IMR-90 (cell line): Measurements from ENCODE around the gene KRTAP10-3. TPM values are rescaled to one million over a fixed set of nuclear protein-coding genes. Genes with fewer than 3 reads are reported as not detected.

ENCODE experiments used
- ATAC-seq: fragments of 200-7000 bp; cut with Tn5 transposase; 2 replicates; pipeline ENCODE4 v1.9.1; 2020; ENCODE audit warnings: low read depth, mild to moderate bottlenecking, moderate library complexity
- BruUV-seq: library from RNA; stranded (reverse); fragments of 400-500 nt; replicated peaks from 2 replicates; lab custom pipeline; 2021; lab: Mats Ljungman, UMichigan
- CTCF ChIA-PET: fragments of 300-600 bp; formaldehyde crosslinking; extraction: SDS; loops from one replicate; lab custom pipeline; 2021; ENCODE audit warnings: antibody characterized with exemption; lab: Yijun Ruan, JAX
- POLR2A ChIA-PET: fragments of 300-600 bp; sonication (Branson Sonifier 250); formaldehyde crosslinking; loops from one replicate; lab custom pipeline; 2022; ENCODE audit warnings: antibody characterized with exemption; ENCODE audit not compliant: unreplicated experiment; lab: Charles Lee
- DNase-seq: peaks from one replicate; pipeline ENCODE4 v3.0.0; 2013
- H2AFZ ChIP-seq: replicated peaks from 2 replicates; pipeline ENCODE3; 2013; ENCODE audit warnings: low read length, mild to moderate bottlenecking; ENCODE audit not compliant: poor library complexity
- H2AK5ac ChIP-seq: 2 replicates; pipeline ENCODE4 v1.6.1; 2013; ENCODE audit warnings: low read depth, low read length, inconsistent platforms
- H2AK9ac ChIP-seq: replicated peaks from 2 replicates; pipeline ENCODE3; 2013; ENCODE audit warnings: mild to moderate bottlenecking, low read depth, low read length, moderate library complexity; ENCODE audit not compliant: poor library complexity
- H2BK120ac ChIP-seq: 2 replicates; pipeline ENCODE4 v1.6.1; 2013; ENCODE audit warnings: low read depth, low read length, inconsistent platforms
- H2BK15ac ChIP-seq: 3 replicates; pipeline ENCODE4 v1.6.1; 2013; ENCODE audit warnings: low read depth, low read length, inconsistent platforms
- H2BK20ac ChIP-seq: 2 replicates; pipeline ENCODE4 v1.6.1; 2013; ENCODE audit warnings: low read depth, mild to moderate bottlenecking, inconsistent platforms, low read length, moderate library complexity
- H2BK5ac ChIP-seq: 2 replicates; pipeline ENCODE4 v1.6.1; 2013; ENCODE audit warnings: mild to moderate bottlenecking, low read depth, low read length, inconsistent platforms; ENCODE audit not compliant: poor library complexity, severe bottlenecking
- H3K14ac ChIP-seq: replicated peaks from 2 replicates; pipeline ENCODE4 v1.6.1; 2013; ENCODE audit warnings: low read depth, low read length, inconsistent platforms
- H3K18ac ChIP-seq: 2 replicates; pipeline ENCODE4 v1.6.1; 2013; ENCODE audit warnings: low read depth, low read length, control low read depth
- H3K23ac ChIP-seq: 2 replicates; pipeline ENCODE4 v1.6.1; 2013; ENCODE audit warnings: low read depth, low read length, inconsistent platforms
- H3K27ac ChIP-seq: 2 replicates; pipeline ENCODE4 v1.5.1; 2013; ENCODE audit warnings: mild to moderate bottlenecking, control low read depth, low read length; ENCODE audit not compliant: insufficient read depth
- H3K27me3 ChIP-seq: 2 replicates; pipeline ENCODE4 v1.6.1; 2013; ENCODE audit warnings: low read length; ENCODE audit not compliant: control insufficient read depth, insufficient read depth
- H3K36me3 ChIP-seq: 2 replicates; pipeline ENCODE4 v1.6.1; 2013; ENCODE audit warnings: low read length, mixed read lengths; ENCODE audit not compliant: control insufficient read depth, insufficient read depth
- H3K4ac ChIP-seq: 2 replicates; pipeline ENCODE4 v1.6.1; 2013; ENCODE audit warnings: low read depth, low read length, inconsistent platforms
- H3K4me1 ChIP-seq: 2 replicates; pipeline ENCODE4 v1.6.1; 2013; ENCODE audit warnings: low read length, mixed read lengths; ENCODE audit not compliant: control insufficient read depth, insufficient read depth
- H3K4me2 ChIP-seq: 2 replicates; pipeline ENCODE4 v1.6.1; 2013; ENCODE audit warnings: low read depth, mild to moderate bottlenecking, control low read depth, low read length, moderate library complexity
- H3K4me3 ChIP-seq: 2 replicates; pipeline ENCODE4 v1.5.1; 2013; ENCODE audit warnings: low read depth, mild to moderate bottlenecking, control low read depth, low read length, moderate library complexity; ENCODE audit not compliant: insufficient read depth
- H3K56ac ChIP-seq: 2 replicates; pipeline ENCODE4 v1.6.1; 2013; ENCODE audit warnings: low read length, inconsistent platforms; ENCODE audit not compliant: insufficient read depth; ENCODE audit errors: extremely low read depth
- H3K79me1 ChIP-seq, 2 experiments: 2 replicates each; pipeline ENCODE4 v1.6.1; 2013; ENCODE audit warnings: low read length in 2 of 2, inconsistent platforms in 1 of 2, low read depth in 1 of 2
- H3K9ac ChIP-seq: 2 replicates; pipeline ENCODE4 v1.6.1; 2013; ENCODE audit warnings: low read depth, low read length, control low read depth
- H3K9me1 ChIP-seq: 2 replicates; pipeline ENCODE4 v1.6.1; 2013; ENCODE audit warnings: low read length, inconsistent platforms; ENCODE audit not compliant: insufficient read depth
- H3K9me3 ChIP-seq: 2 replicates; pipeline ENCODE4 v1.6.1; 2013; ENCODE audit warnings: low read length; ENCODE audit not compliant: control insufficient read depth, insufficient read depth
- H4K20me1 ChIP-seq: 2 replicates; pipeline ENCODE4 v1.6.1; 2013; ENCODE audit warnings: low read length, inconsistent platforms; ENCODE audit not compliant: insufficient read depth
- H4K5ac ChIP-seq: 2 replicates; pipeline ENCODE4 v1.6.1; 2013; ENCODE audit warnings: mild to moderate bottlenecking, low read depth, low read length, control low read depth
- H4K8ac ChIP-seq, 2 experiments: 2 replicates each; pipeline ENCODE4 v1.6.1; 2013; ENCODE audit warnings: low read depth in 2 of 2, low read length in 2 of 2, control low read depth in 1 of 2, inconsistent platforms in 1 of 2
- H4K91ac ChIP-seq: 2 replicates; pipeline ENCODE4 v1.6.1; 2013; ENCODE audit warnings: low read depth, low read length, inconsistent platforms; ENCODE audit not compliant: insufficient read depth
- BHLHE40 ChIP-seq: fragments of 150-350 bp; IDR thresholded peaks from 2 replicates; pipeline ENCODE4 v1.6.1; 2016; ENCODE audit warnings: mild to moderate bottlenecking, low read depth, low read length
- CEBPB ChIP-seq: IDR thresholded peaks from 2 replicates; pipeline ENCODE4 v1.6.1; 2012; ENCODE audit warnings: low read depth, low read length, improper control_type of control experiment
- CHD1 ChIP-seq: IDR thresholded peaks from 2 replicates; pipeline ENCODE4 v1.6.1; 2012; ENCODE audit warnings: low read depth, low read length, improper control_type of control experiment
- CTCF ChIP-seq: conservative IDR thresholded peaks from 2 replicates; pipeline ENCODE4 v1.5.1; 2012; ENCODE audit warnings: mild to moderate bottlenecking, low read depth, low read length, improper control_type of control experiment
- ELK1 ChIP-seq: fragments of 150-350 bp; IDR thresholded peaks from 2 replicates; pipeline ENCODE4 v1.6.1; 2016; ENCODE audit warnings: low read depth, mild to moderate bottlenecking, low read length, moderate library complexity, borderline replicate concordance
- FOS ChIP-seq: fragments of 150-350 bp; IDR thresholded peaks from 2 replicates; pipeline ENCODE4 v1.6.1; 2016; ENCODE audit warnings: low read depth, low read length
- MAFK ChIP-seq: IDR thresholded peaks from 2 replicates; pipeline ENCODE4 v1.6.1; 2012; ENCODE audit warnings: low read depth, low read length, improper control_type of control experiment
- MAZ ChIP-seq: IDR thresholded peaks from 2 replicates; pipeline ENCODE4 v1.6.1; 2012; ENCODE audit warnings: low read depth, mild to moderate bottlenecking, low read length, improper control_type of control experiment, moderate library complexity, borderline replicate concordance
- MXI1 ChIP-seq: IDR thresholded peaks from 2 replicates; pipeline ENCODE4 v1.6.1; 2012; ENCODE audit warnings: low read depth, mild to moderate bottlenecking, low read length, moderate library complexity, borderline replicate concordance
- NFE2L2 ChIP-seq: fragments of 150-350 bp; IDR thresholded peaks from 2 replicates; pipeline ENCODE4 v1.6.1; 2016; ENCODE audit warnings: low read depth, mild to moderate bottlenecking, low read length
- RAD21 ChIP-seq: IDR thresholded peaks from 2 replicates; pipeline ENCODE4 v1.6.1; 2012; ENCODE audit warnings: low read length, improper control_type of control experiment
- RCOR1 ChIP-seq: IDR thresholded peaks from 2 replicates; pipeline ENCODE4 v1.6.1; 2012; ENCODE audit warnings: mild to moderate bottlenecking, low read length, improper control_type of control experiment; ENCODE audit not compliant: insufficient replicate concordance
- RFX5 ChIP-seq: IDR thresholded peaks from 2 replicates; pipeline ENCODE4 v1.8.0; 2012; ENCODE audit warnings: low read depth, mild to moderate bottlenecking, low read length, moderate library complexity
- SMC3 ChIP-seq: fragments of 150-350 bp; IDR thresholded peaks from 2 replicates; pipeline ENCODE4 v1.6.1; 2016; ENCODE audit warnings: low read depth, mild to moderate bottlenecking, antibody characterized with exemption, low read length, moderate library complexity
- USF2 ChIP-seq: fragments of 150-350 bp; IDR thresholded peaks from 2 replicates; pipeline ENCODE4 v1.6.1; 2017; ENCODE audit warnings: mild to moderate bottlenecking, antibody characterized with exemption, low read length, low read depth
- WGBS, 2 experiments: methylation state at CpG; one replicate each; pipeline versions ENCODE4 v1.1.5 to v1.1.7; 2013; ENCODE audit warnings: missing lambda C conversion rate in 2 of 2; ENCODE audit not compliant: insufficient read length in 1 of 2; ENCODE audit errors: extremely low coverage in 2 of 2; 5-methylcytosine and 5-hydroxymethylcytosine counted together
- dilution Hi-C: fragments of 300-500 bp; cut with HindIII; formaldehyde crosslinking; loops from one replicate; pipeline ENCODE4 v1.14.3; 2018; ENCODE audit warnings: low sequenced_read_pairs; ENCODE audit not compliant: unreplicated experiment
- in situ Hi-C: fragments of 300-500 bp; cut with MboI; formaldehyde crosslinking; loops from 3 replicates; pipeline ENCODE4 v1.14.3; 2019; ENCODE audit warnings: low sequenced_read_pairs, inconsistent platforms, mixed read lengths
- intact Hi-C: fragments of 100-400 bp; cut with micrococcal nuclease; formaldehyde crosslinking; loops from 2 replicates; pipeline ENCODE4 v1.10.0; 2022
- polyA plus RNA-seq, 3 experiments: library from polyadenylated mRNA; depleted of rRNA; stranded (reverse); fragments of >200 nt; gene quantifications; 2 replicates each; pipeline ENCODE4 v1.2.3, GENCODE V29; 2012; ENCODE audit warnings: low replicate concordance in 1 of 3
- total RNA-seq: library from RNA; depleted of rRNA; stranded (reverse); fragments of >200 nt; gene quantifications from 2 replicates; pipeline ENCODE4 v1.2.3, GENCODE V29; 2012

Gene KRTAP10-3
- total and polyA plus RNA-seq, 2 of the 4 experiments (the other 2 are of a cell fraction) = not detected

- dilution Hi-C loops = no loop called here
- Histone ChIP-seq H2BK15ac (no peak overlapping the region), H3K4ac (no peak overlapping the region), H4K8ac (no peak overlapping the region), H3K23ac (no peak overlapping the region), H4K20me1 (no peaks in the 10 kb centered on the region), H2BK20ac (no peak overlapping the region), H3K27ac (no peak overlapping the region), H3K4me1 (no peaks in the 10 kb centered on the region), H3K4me3 (no peak overlapping the region), H2BK5ac (no peak overlapping the region), H4K5ac (no peak overlapping the region), H3K14ac (no peak overlapping the region), H2AFZ (no peak overlapping the region), H3K9ac (no peak overlapping the region), H3K56ac (no peak overlapping the region), H3K9me3 (peaks cover 11% of the 10 kb centered on the region), H3K9me1 (no peaks in the 10 kb centered on the region), H3K27me3 (peaks cover 3% of the 10 kb centered on the region; the same call in 1 of the 2 replicates), H4K91ac (no peak overlapping the region), H3K4me2 (no peak overlapping the region), H2AK9ac (no peak overlapping the region), H3K36me3 (no peaks in the 10 kb centered on the region), H3K79me1 (no peaks in the 10 kb centered on the region), H2AK5ac (no peak overlapping the region), H3K18ac (no peak overlapping the region), H2BK120ac (no peak overlapping the region)
- in situ Hi-C loops = no loop called here
- POLR2A ChIA-PET = no interaction called here
- no TSS peak for BruUV-seq
- DNase-seq (no peak), ATAC-seq (no peak)
- 19% methylated on average over 8 of the region's 21 CpGs; no CpG with 5 or more reads in 1 of the 2 experiments for WGBS, 2 experiments
- intact Hi-C loops = no loop called here
- CTCF ChIA-PET = no interaction called here
- no peak for TF ChIP-seq NFE2L2
- TF ChIP-seq BHLHE40 = no peak
- TF ChIP-seq MAZ = no peak
- TF ChIP-seq RFX5 = no peak
- no peak for TF ChIP-seq CEBPB
- TF ChIP-seq SMC3 = no peak
- no peak for TF ChIP-seq CHD1
- no peak for TF ChIP-seq ELK1
- TF ChIP-seq RAD21 = no peak
- no peak for TF ChIP-seq USF2
- no peak for TF ChIP-seq MXI1
- TF ChIP-seq CTCF = no peak
- TF ChIP-seq RCOR1 = no peak
- no peak for TF ChIP-seq MAFK
- TF ChIP-seq FOS = no peak
Measured at GRCh38 chr21:44574457-44575306, 16.1 kb upstream of the KRTAP10-3 start.
